ES-I3 (cell line): ENCODE measurements around the gene QSOX2.

Experiments
- H3K36me3 ChIP-seq: 2 replicates; pipeline ENCODE4 v1.6.1; 2013; ENCODE audit warnings: mild to moderate bottlenecking, low read length, control low read depth, moderate library complexity; ENCODE audit not compliant: insufficient read depth
- H3K4me1 ChIP-seq: 2 replicates; pipeline ENCODE4 v1.6.1; 2013; ENCODE audit warnings: mild to moderate bottlenecking, control low read depth, low read length; ENCODE audit not compliant: insufficient read depth
- H3K9ac ChIP-seq: 2 replicates; pipeline ENCODE4 v1.6.1; 2013; ENCODE audit warnings: low read depth, mild to moderate bottlenecking, low read length, moderate library complexity
- H3K9me3 ChIP-seq: 2 replicates; pipeline ENCODE4 v1.6.1; 2013; ENCODE audit warnings: mild to moderate bottlenecking, low read length, moderate library complexity; ENCODE audit not compliant: control insufficient read depth, insufficient read depth

QSOX2 gene

GRCh38 chr9:136191099-136191959 lies 54.3 kb downstream of the QSOX2 start:
- no peak overlapping the region; the same call in 1 of the 2 replicates for H3K9ac ChIP-seq

DNA sequence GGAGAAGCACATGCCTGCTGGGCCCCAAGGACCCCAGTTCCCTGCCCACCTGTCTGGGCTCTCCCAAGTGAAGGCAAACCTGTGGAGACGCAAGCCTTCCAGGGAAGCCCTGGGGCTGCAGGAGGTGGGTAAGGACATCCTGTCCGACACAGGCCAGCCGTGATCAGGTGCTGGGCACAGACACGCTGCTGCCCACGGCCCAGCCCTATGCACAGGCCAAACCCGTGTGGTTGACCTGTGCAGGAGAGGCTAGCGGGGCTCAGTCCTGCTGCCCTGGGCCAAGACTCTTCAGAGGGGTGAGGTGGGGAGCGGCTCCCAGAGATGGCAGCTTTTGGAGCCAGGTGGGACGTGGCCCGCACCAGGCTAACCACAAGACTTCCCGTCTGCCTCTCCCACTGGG lies 55.0 kb downstream of the QSOX2 start:
- Histone ChIP-seq H3K4me1 (peaks cover 3% of the 10 kb centered on the region; the same call in 1 of the 2 replicates), H3K9ac (no peak overlapping the region), H3K9me3 (no peaks in the 10 kb centered on the region), H3K36me3 (no peaks in the 10 kb centered on the region)

More at GRCh38 chr9:136191099-136191959, 54.3 kb downstream of the QSOX2 start:
- H3K36me3 ChIP-seq, result no peaks in the 10 kb centered on the region
- H3K9me3 ChIP-seq, result no peaks in the 10 kb centered on the region
- H3K4me1 ChIP-seq, result peaks cover 3% of the 10 kb centered on the region; the same call in 1 of the 2 replicates

GRCh38 chr9:136190237-136190601 lies 55.4 kb downstream of the QSOX2 start:
- H3K9ac ChIP-seq, result no peak overlapping the region
- peaks cover 3% of the 10 kb centered on the region; the same call in 1 of the 2 replicates for H3K4me1 ChIP-seq
- no peaks in the 10 kb centered on the region for H3K36me3 ChIP-seq
- H3K9me3 ChIP-seq, result no peaks in the 10 kb centered on the region

- Histone ChIP-seq H3K36me3 (no peaks in the 10 kb centered on the region), H3K9me3 (no peaks in the 10 kb centered on the region), H3K4me1 (peaks cover 3% of the 10 kb centered on the region; the same call in 1 of the 2 replicates), H3K9ac (no peak overlapping the region; the same call in 1 of the 2 replicates)
These were observed 56.0 kb downstream of the QSOX2 start for GRCh38 chr9:136189394-136190236.

GRCh38 chr9:136187683-136188586 lies 57.7 kb downstream of the QSOX2 start:
- no peaks in the 10 kb centered on the region for H3K9me3 ChIP-seq
- H3K36me3 ChIP-seq, result no peaks in the 10 kb centered on the region
- H3K4me1 ChIP-seq, result peaks cover 3% of the 10 kb centered on the region; the same call in 1 of the 2 replicates
- no peak overlapping the region for H3K9ac ChIP-seq

GRCh38 chr9:136187197-136187596 lies 58.4 kb downstream of the QSOX2 start:
- Histone ChIP-seq H3K9me3 (no peaks in the 10 kb centered on the region), H3K36me3 (no peaks in the 10 kb centered on the region), H3K4me1 (peaks cover 3% of the 10 kb centered on the region; the same call in 1 of the 2 replicates), H3K9ac (no peak overlapping the region)

GRCh38 chr9:136186386-136186785 lies 59.2 kb downstream of the QSOX2 start:
- H3K9me3 ChIP-seq, result no peaks in the 10 kb centered on the region
- H3K36me3 ChIP-seq, result no peaks in the 10 kb centered on the region
- peaks cover 3% of the 10 kb centered on the region; the same call in 1 of the 2 replicates for H3K4me1 ChIP-seq
- no peak overlapping the region for H3K9ac ChIP-seq

DNA sequence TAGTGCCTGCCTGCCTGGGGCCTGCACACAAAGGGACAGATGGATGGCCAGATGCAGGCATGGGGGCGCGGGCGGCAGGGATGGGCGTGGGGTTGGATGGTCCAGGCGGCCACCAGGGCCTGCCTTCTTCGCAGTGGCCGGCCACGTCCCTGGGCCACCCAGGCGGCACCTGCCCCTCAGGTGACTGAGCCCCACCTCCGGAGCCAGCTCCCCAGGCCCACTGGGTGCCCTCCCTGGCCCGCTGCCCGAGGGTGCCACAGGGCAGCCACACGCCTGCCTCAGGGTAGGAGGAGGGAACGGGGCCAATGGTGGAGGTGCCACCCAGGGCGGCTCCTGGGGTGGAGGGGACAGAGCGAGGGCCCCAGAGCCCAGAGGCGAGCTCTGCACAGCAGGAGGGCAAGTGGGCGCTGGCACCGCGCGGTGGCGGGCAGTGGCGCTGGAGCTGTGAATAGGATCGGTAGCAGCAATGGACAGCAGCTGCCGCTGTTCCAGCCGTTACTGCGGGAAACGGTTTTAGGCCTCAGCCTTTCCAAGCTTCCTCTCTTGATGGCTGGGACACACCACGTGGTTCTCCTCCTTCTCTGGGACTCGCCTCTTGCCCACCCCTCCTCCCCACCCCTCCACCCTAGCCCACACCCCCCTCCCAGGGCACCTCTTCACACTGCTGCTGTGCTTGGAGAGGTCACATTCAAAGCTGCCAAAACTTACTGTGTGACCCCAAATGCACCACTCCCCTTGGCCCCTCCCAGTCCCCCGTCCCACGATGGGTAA lies 59.8 kb downstream of the QSOX2 start:
- Histone ChIP-seq H3K4me1 (peaks cover 3% of the 10 kb centered on the region; the same call in 1 of the 2 replicates), H3K9me3 (no peaks in the 10 kb centered on the region), H3K9ac (no peak overlapping the region), H3K36me3 (no peaks in the 10 kb centered on the region)

DNA sequence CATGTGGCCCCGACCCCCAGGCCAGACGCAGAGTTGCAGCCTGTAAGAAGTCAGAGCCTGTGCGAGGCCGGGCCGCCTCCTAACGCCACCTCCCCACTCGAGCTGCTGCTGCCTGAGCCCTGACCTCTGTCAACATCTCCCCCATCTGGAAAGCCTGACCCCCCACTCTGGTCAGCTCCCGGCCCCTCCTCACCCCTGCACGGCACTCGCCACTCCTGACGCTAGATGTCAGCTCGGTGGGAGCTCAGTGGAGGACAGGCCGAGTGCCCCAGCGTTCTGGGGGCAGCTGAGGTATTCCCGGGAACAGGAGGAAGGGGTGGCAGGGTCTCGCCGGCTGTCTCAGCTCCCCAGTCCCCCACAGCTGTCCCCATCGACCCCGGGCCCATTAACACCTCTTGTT lies 60.5 kb downstream of the QSOX2 start:
- no peaks in the 10 kb centered on the region for H3K36me3 ChIP-seq
- no peak overlapping the region for H3K9ac ChIP-seq
- H3K9me3 ChIP-seq, result no peaks in the 10 kb centered on the region
- peaks cover 3% of the 10 kb centered on the region; the same call in 1 of the 2 replicates for H3K4me1 ChIP-seq

DNA sequence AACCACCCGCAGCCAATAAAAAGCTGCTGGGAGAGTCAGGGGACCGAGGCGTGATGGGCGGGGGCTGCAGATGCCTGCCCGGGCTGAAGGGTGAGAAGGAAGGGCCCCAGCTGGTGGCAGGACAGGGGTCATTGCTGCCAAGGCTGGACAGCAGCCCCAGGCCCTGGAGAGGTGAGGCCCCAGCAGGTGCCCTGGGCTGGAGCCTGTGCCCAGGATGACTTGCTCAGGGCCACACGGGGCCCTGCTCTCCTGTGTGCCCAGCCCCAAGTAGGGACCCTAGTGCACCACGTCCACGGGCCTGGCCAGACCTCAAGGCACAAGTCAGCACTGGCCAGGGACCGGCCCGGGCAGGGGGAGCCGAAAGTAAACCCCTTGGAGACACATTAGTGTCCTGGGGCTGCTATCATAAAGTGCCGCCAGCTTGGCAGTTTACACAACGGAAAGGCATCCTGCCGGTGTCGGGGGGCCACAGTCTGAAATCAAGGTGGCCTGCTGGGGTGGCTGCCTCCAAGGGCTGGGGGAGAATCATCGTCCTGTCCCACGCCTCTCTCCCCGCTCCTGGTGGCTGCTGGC lies 62.7 kb downstream of the QSOX2 start:
- H3K4me1 ChIP-seq, result no peaks in the 10 kb centered on the region; the same call in 1 of the 2 replicates

DNA sequence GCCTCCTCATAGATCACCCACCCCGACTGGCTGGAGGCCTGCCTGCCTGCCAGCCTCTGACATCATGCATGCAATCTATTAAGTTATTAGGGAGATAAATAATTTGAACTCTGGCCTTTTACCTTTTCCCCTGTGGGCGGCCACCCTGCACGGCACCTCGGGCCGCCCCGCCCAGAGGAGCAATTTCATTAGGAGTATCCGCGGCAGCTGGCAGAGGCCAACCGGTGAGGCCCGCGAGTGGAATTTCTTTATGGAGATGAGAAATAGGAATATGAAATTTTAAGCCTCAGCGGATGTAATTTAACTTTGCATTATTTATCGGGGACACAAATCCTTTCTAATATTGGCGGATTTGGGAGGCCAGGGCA lies 63.2 kb downstream of the QSOX2 start:
- H3K4me1 ChIP-seq, result no peaks in the 10 kb centered on the region
- no peaks in the 10 kb centered on the region for H3K9me3 ChIP-seq
- no peak overlapping the region for H3K9ac ChIP-seq
- H3K36me3 ChIP-seq, result no peaks in the 10 kb centered on the region

More for the DNA sequence above, 62.7 kb downstream of the QSOX2 start:
- H3K9me3 ChIP-seq, result no peaks in the 10 kb centered on the region
- no peaks in the 10 kb centered on the region for H3K36me3 ChIP-seq
- H3K9ac ChIP-seq, result no peak overlapping the region

GRCh38 chr9:136181784-136182419 lies 63.7 kb downstream of the QSOX2 start:
- Histone ChIP-seq H3K9ac (no peak overlapping the region), H3K9me3 (no peaks in the 10 kb centered on the region)

GRCh38 chr9:136180586-136180985 lies 65.0 kb downstream of the QSOX2 start:
- Histone ChIP-seq H3K4me1 (no peaks in the 10 kb centered on the region), H3K9me3 (no peaks in the 10 kb centered on the region), H3K36me3 (no peaks in the 10 kb centered on the region), H3K9ac (no peak overlapping the region)

More at GRCh38 chr9:136181784-136182419, 63.7 kb downstream of the QSOX2 start:
- no peaks in the 10 kb centered on the region for H3K36me3 ChIP-seq
- H3K4me1 ChIP-seq, result no peaks in the 10 kb centered on the region
